Measurements from ENCODE around the gene SCAF8.

Gene SCAF8

DNA sequence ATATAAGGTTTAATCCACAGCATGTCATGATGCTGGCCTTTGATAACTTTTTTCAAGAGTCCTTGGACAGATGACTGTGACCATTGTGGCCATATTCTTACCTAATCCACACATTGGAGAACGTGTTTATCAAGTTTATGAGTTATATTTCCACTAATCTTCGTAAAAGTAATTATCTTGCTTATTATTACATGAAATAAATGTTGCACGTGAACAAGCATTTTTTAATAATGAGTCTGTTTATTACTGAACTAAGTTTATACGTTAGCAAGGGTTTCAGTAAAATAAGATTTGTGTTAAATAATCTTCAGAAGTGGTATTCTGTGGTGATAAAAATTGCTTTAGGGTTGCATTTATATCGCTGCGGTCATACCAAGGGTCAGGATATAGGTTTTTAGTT, 107.1 kb downstream of the SCAF8 start:
- no peak for DNase-seq (ENCODE audit: low read depth in 2 of 2)

DNA sequence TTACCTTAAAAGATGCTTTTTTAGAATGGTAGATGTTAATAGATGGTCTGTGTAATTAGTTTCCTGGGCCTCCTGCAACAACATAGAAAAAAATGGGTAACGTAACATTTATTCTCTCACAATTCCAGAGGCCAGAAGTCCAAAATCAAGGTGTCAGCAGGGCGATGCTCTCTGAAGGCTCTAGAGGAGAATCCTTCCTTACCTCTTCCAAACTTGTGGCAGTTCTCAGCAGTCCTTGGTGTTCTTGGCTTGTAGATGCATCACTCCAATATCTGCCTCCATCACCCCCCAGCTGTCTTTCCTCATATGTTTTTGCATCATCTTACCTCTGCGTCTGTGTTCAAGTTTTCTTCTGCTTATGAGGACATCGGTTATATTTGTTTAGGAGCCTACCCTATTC, 107.9 kb downstream of the SCAF8 start:
- DNase-seq (ENCODE audit: low read depth in 2 of 2): no peak

DNA sequence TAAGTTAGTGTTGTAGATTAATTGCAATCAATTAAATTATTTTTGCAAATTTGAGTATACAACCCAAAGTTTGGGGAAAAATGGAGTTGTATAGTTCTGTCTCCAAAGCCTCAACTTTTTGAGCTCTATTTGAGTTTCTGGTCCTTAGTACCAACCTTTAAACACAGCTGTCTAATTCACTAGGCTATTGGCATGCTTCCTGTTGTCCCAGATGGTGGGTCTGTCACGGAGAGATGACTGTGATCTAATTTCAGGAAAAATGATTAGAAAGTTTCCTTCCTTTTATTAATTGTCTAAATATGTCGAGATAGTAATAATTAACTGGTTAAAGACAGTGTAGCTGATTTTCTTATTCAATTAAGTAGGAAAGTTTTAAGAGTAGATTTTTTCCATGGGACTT, 109.6 kb downstream of the SCAF8 start:
- DNase-seq (ENCODE audit: low read depth in 2 of 2): no peak

DNA sequence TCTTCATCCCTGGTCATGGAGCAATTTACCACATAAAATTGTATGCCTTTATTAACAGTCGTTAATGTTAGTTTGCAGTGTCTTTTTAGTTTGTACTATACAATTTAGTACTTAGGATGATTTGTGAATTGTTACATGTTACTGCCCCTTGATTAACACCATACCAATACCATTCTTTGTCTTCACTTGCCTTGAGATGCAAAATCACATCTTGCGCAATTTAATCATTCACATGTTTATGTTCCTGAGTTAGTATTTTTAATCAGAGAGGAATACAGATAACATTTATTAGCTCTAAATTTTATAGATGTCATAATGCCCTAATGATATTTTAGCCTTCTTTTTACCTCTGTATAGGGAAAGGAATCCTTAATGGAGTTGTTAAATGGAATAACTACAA, 114.1 kb downstream of the SCAF8 start:
- no peak for DNase-seq (ENCODE audit: low read depth in 2 of 2)

DNA sequence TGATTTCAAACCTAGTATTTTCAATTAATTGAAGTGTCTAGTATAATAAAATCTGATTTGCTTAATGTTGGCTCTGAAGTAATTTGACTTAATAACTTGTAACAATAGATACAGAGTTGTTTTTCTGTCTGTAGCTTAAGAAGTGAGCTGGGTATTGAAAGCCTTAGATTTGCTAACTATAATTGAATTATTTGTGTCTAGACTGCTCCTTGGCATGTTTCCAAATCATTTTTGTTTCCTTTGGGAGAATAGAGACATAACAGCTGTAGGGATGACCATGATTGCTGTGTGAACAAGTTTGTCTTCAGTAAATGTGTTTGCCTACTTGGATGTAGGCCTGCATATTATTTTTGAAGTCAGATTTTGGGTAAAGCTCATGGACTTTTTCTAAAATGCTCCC, 115.4 kb downstream of the SCAF8 start:
- no peak for DNase-seq (ENCODE audit: low read depth in 2 of 2)

DNA sequence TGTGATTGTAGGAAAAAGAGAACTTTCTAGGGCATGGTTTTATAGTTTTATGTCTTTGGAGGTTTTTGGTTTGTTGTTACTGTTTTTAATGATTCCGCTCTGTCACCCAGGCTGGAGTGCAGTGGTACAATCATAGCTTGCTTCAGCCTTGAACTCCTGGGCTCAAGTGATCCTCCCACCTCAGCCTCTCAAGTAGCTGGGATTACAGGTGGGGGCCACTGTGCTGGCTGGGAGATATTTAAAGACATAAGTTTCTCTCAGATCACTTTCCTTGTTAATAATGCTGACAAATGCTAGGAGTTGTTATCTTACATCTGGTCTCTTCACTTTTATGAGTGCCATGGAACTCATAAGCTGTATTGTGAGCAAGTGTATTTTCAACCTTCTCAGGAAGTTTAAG, 116.3 kb downstream of the SCAF8 start:
- DNase-seq (ENCODE audit: low read depth in 2 of 2): no peak

DNA sequence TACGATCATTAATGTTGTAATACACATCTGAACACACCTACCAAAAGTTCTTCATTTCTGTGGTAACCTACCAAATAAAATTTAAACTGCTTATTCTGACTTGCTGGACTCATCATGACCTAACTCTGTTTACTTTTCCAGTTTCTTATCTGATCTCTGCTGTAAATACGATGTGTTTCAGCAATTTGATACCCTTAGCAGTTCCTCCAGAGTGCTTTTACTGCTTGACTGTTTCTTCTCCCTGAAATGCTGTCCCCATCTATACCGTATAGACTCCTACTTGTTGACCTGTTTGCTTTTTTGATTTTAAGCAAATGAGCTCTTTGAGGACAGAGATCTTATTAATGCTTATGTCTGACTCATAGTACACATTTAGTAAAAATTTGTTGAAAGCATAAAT, 119.5 kb downstream of the SCAF8 start:
- no peak for DNase-seq (ENCODE audit: low read depth in 2 of 2)

DNA sequence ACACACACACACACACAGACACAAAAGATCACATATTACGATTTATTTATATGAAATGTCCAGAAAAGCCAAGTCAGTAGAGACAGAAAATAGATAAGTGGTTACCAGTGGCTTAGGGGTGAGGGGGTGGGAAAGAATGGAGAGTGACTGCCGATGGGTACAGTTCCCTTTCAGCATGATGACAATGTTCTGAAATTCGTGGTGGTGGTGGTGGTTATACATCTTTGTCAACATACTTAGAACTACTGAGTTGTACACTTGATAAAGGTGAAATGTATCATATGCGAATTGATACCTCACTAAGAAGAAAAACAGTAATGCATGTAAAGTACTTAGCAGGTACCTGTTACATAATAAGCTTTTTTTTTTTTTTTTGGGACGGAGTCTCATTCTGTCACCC, 124.3 kb downstream of the SCAF8 start:
- no peak for DNase-seq (ENCODE audit: low read depth in 2 of 2)

DNA sequence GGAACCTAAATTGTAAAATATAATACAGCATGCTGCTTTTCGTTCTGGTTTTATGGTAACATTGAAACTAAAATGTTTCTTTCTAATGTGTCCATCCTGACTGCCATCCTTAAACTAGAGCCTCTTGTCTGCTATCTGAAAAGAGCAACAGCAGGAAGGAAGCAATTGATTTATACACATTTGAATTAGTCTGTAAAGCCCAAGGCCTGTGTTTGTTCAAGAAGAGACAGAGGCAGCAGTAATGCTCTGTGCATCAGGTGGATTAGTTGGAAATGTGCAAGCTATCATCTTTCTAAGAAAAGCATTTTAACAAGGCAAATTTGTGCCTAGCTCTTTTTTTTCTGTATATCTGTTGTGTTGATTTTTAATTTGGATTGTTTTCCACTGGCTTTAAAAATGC, 128.6 kb downstream of the SCAF8 start:
- DNase-seq (ENCODE audit: low read depth in 2 of 2): no peak

DNA sequence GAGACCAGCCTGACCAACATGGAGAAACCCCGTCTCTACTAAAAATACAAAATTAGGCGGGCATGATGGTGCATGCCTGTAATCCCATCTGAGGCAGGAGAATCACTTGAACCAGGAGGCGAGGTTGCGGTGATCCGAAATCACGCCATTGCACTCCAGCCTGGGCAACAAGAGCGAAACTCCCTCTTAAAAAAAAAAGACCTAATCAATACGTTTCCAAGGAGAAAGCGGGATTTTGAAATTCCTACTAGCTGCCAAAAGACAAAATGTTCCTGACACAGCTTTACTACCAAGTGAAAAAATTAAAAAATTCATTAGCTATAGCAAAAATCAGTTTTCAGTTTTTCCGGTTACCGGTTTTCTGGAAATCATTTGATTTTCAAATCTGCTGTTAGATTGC, 129.3 kb downstream of the SCAF8 start:
- no peak for DNase-seq (ENCODE audit: low read depth in 2 of 2)

DNA sequence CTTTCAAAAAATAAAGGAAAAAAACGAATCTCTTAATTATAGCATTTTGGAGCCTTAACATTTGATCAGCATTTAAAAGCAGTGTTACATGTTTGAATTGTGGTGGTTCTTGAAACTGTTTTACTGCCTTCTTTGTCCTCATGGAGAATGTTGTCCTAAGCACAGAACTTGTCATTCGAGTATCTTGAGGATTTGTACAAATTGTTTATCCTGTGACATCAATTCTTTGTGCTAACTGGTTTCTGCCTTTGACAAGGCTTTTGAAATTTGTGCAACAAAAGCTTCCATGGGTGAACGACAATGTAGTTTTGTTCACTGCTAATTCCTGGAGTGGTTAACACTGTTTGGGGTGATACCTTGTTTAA, 130.8 kb downstream of the SCAF8 start:
- DNase-seq (ENCODE audit: low read depth in 2 of 2): no peak

DNA sequence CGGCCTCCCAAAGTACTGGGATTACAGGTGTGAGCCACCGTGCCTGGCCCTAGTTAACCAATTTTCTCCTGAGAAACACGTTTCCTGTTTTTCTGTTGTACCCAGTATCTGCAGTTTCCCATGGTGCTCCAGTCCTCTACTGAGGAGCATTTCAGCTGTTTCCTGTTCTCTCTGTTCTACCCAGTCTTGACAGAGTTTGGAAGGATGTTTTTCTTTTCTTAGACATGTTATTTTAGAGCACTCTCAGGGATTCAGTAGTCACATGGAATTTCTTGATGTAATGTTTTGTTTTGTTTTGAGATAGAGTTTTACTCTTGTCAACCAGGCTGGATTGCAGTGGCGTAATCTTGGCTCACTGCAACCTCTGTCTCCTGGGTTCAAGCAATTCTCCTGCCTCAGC, 132.1 kb downstream of the SCAF8 start:
- no peak for DNase-seq (ENCODE audit: low read depth in 2 of 2)

DNA sequence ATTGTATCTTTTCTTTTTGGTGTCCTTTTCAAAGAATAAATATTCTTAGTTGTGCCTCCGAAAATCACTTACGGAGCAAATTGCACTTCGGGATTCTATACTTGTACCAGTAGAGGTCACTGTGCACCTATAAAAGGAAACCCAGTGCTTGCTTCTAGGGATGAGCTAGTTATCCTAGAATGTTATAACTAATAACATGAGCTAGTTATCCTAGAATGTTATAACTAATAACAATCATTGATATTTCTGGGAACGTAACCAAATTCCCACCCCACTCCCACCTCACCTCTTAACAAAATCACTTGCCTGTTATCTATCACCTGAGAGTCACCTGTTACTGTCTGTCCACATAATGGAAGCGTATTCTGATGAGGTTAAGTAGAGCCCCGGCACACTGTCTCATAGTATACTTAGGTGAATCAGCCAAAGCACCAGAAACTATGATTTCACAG, 135.0 kb downstream of the SCAF8 start:
- DNase-seq (ENCODE audit: low read depth in 2 of 2): no peak

DNA sequence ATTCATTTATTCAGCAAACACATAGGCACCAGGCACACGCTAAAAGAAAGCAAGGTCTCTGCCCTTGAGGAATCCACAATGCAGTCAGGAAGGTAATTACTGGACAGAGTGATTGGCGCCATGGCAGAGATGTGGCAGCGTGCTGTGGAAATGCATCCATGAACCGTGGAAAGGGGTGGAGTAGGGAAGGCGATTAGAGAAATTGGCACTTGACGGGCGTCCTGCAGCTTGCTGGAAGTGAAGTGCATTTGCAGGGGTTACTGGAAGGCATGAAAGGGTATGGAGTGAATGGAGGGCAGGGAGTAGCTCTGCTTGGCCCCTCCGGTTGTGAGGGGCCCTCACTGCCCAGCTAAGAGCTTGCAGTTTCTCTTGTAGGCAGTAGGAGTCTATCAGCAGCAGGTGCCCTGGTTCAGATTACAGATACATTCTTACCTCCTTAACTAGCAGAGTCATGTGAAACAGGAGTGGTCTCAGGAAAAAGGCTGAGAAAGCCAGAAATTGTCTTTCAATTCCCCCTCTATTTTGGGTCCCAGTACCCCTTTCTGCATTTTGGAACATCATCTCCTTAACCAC, 139.4 kb downstream of the SCAF8 start:
- DNase-seq (ENCODE audit: low read depth in 2 of 2): no peak

DNA sequence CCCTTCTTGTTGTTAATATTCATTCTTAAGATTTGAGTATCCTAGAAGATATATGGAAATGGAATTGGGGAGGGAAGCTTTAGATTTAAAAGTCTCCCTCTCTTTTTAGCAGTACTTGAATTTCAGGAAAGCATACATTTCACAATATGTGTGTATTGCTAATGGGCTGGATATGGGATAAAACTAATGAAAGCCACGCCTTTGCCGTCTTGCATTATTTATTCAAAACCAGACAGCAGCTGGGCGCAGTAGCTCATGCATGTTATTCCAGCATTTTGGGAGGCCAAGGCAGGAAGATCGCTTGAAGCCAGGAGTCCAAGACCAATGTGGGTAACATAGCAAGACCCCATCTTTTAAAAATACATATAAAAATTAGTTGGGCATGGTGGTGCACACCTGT, 140.3 kb downstream of the SCAF8 start:
- no peak for DNase-seq (ENCODE audit: low read depth in 2 of 2)

DNA sequence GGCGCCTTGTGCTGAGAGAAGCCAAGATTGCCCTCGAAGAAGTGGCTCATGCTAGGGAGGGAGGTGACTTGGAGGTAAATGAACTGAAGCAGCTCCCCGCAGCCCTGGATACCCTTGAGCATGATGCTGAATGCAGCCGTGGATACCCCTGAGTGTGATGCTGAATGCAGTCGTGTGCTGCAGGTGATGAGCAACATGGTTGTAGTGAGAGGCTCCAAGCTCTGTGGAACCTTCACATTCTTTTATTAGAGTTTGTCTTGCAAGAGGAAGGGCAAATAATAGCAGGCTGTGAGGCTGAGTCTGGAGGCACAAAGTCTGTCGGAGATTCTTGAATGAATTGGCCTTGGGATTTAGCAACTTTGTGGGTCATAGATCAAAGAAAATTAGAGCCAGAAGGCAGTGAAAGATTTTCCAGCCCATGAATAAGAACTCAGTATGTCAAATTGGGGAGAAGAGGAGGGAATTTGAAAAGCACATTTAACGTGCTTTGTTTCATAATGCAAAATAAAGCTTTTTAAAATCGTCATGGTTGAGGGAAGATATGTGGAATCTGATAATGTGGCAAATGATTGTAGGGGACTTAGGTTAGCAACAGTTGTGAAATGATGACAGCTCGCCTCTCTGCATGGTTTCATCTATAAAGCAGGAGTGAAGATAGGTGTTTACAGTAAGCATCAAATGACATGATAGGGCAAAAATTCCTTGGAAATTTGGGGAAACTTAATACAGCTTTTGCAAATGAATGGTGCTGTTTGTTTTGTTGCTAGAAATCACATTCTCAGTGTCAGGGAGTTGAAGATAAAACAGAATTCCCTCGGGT, 141.8 kb downstream of the SCAF8 start:
- DNase-seq (ENCODE audit: low read depth in 2 of 2): no peak

DNA sequence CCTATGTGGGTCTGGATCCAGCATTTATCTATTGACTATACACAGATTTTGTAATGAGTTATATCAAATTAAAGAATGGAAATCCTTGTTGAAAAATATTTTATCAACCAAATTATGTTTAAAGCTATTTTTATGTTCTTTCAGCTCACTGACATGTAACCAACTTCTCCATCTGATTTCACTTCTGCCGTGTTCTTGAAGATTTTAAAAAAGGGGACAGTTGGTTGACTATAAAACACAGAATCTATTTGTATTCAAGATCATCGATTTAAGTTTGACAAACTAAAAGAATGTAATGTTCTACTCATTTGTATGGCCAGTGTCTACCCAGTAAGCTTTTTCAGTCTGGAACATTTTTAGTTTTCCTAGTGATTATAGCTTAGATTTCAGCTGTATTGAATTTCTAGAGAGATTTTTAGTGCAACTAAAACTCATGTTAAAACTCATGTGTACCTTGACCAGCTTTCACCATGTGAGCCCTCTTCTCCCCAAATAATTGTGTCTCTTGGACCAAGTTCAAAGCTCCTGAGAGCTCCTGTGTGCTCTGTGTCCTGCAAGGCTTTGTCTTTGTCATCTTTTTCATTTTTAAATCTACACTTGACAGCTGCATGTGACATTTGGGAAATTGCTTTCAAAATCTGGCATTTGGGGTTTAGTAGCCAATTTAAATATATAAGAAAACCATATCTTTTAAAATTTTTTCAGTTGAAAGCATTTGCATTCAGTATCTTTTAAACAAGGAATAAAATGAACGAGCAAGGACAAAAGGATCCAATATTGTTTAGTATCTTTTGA, 143.5 kb downstream of the SCAF8 start:
- no peak for DNase-seq (ENCODE audit: low read depth in 2 of 2)

DNA sequence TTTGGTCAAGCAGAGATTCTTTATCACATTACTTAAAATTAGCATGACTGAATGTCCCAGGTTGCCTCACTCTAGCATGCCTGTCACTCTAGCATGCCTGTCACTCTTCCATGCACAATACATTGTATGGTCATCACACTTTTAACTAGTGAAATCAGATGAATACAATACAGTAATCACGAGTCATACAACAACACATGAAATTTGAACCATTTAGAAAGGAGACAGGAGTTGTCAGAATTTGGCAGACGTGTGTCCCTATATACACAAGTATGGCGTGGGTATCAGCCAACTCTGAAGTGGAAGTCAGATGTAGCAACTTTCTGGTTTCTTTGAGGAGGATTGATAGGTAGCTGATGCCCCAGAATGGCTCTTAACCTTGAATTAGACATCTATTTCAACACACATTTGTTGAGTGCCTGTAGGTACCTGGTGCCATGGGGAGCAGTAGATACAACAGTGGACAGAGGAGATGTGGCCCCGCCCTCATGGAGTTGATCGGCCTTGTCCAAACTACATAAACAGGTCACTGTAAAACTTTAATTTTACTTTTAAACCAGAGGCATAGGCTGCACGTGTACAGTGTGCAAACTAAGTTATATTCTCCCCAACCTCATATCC, 145.8 kb downstream of the SCAF8 start:
- DNase-seq (ENCODE audit: low read depth in 2 of 2): no peak

DNA sequence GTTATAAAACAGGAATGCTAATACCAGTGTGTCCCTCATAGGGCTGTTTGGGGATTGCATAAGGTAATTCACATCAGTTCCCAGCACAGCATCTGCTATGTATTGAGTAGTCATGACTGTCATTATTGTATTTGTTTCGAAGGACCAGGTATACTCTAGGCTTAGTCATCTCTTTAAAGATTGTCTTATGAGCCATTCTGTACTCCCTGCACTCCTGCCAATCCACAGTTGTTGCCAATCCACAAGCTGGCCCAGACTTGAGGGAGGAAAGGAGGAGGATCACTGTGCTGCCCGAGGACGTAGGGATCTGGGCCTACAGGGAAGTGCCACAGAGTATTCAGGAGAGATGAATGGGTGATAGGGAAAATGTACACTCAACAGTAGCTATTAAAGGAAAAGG, 148.9 kb downstream of the SCAF8 start:
- no peak for DNase-seq (ENCODE audit: low read depth in 2 of 2)

Data from stimulated activated CD4-positive, alpha-beta T cell treated with anti-CD3 and anti-CD28 coated beads, Interleukin-4, amount 100 ng/mL, for 48 hours (primary cell).